HepG2 (cell line): ENCODE data around the gene MUC13. TPM values are rescaled to one million over a fixed set of nuclear protein-coding genes. Genes with fewer than 3 reads are reported as not detected.

ENCODE experiments used
- FLYWCH1 ChIP-seq: sonication (generic); formaldehyde crosslinking; IDR thresholded peaks from 2 replicates; pipeline ENCODE4 v1.8.1; 2023; ENCODE audit warnings: mild to moderate bottlenecking, missing genetic modification reagents
- FOSL2 ChIP-seq: sonication (generic); formaldehyde crosslinking; IDR thresholded peaks from 2 replicates; pipeline ENCODE4 v1.4.0; 2020; ENCODE audit warnings: missing genetic modification reagents
- HNF1A ChIP-seq, 2 experiments: sonication (generic) in 1 of 2; formaldehyde crosslinking in 1 of 2; IDR thresholded peaks; 2 replicates each; pipeline versions ENCODE4 v1.4.0 to v1.6.1; 2016 to 2020; ENCODE audit warnings: borderline replicate concordance in 1 of 2, low read depth in 1 of 2, mild to moderate bottlenecking in 1 of 2, missing genetic modification reagents in 1 of 2
- JUNB ChIP-seq: sonication (generic); formaldehyde crosslinking; IDR thresholded peaks from 2 replicates; pipeline ENCODE4 v1.8.0; 2022; ENCODE audit warnings: missing genetic modification reagents, mild to moderate bottlenecking, borderline replicate concordance
- TEAD3 ChIP-seq: optimal IDR thresholded peaks from 2 replicates; pipeline ENCODE3; 2016; ENCODE audit warnings: borderline replicate concordance
- ZMYM2 ChIP-seq: sonication (generic); formaldehyde crosslinking; IDR thresholded peaks from 2 replicates; pipeline ENCODE4 v1.8.0; 2022; ENCODE audit warnings: mild to moderate bottlenecking, missing genetic modification reagents
- ZNF264 ChIP-seq: sonication (generic); formaldehyde crosslinking; IDR thresholded peaks from 2 replicates; pipeline ENCODE4 v1.4.0; 2020; ENCODE audit warnings: missing genetic modification reagents
- ZNF331 ChIP-seq: sonication (generic); formaldehyde crosslinking; IDR thresholded peaks from 2 replicates; pipeline ENCODE4 v1.4.0; 2020; ENCODE audit warnings: missing genetic modification reagents
- ZNF407 ChIP-seq: sonication (generic); formaldehyde crosslinking; IDR thresholded peaks from one replicate; pipeline ENCODE4 v1.5.1; 2020; ENCODE audit warnings: mild to moderate bottlenecking, missing genetic modification reagents; ENCODE audit errors: not compliant biosample characterization
- ZNF558 ChIP-seq: sonication (generic); formaldehyde crosslinking; IDR thresholded peaks from 2 replicates; pipeline ENCODE4 v1.9.0; 2022; ENCODE audit warnings: mild to moderate bottlenecking, missing genetic modification reagents, borderline replicate concordance
- ZNF597 ChIP-seq: sonication (generic); formaldehyde crosslinking; IDR thresholded peaks from 2 replicates; pipeline ENCODE4 v1.5.0; 2020; ENCODE audit warnings: missing genetic modification reagents
- ZNF782 ChIP-seq: sonication (generic); formaldehyde crosslinking; IDR thresholded peaks from 2 replicates; pipeline ENCODE4 v1.4.0; 2020; ENCODE audit warnings: missing genetic modification reagents, mild to moderate bottlenecking, borderline replicate concordance
- ZNF790 ChIP-seq: sonication (generic); formaldehyde crosslinking; IDR thresholded peaks from 2 replicates; pipeline ENCODE4 v1.8.0; 2022; ENCODE audit warnings: missing genetic modification reagents, mild to moderate bottlenecking, borderline replicate concordance
- ZSCAN29 ChIP-seq: sonication (generic); formaldehyde crosslinking; conservative IDR thresholded peaks from 2 replicates; pipeline ENCODE4 v1.4.0; 2020; ENCODE audit warnings: mild to moderate bottlenecking, missing genetic modification reagents
- polyA plus RNA-seq, 8 experiments: library from polyadenylated mRNA; depleted of rRNA in 3 of 8; stranded (reverse) in 7 of 8; unstranded in 1 of 8; fragments of >200 nt; fragmentation: Illumina TruSeq in 4 of 8; extraction: Trizol in 4 of 8; gene quantifications; 2 replicates each; pipeline versions ENCODE4 v1.2.1 to v1.2.3, GENCODE V29; 2011 to 2016; ENCODE audit warnings: low read depth in 4 of 8, missing spikeins in 1 of 8, mixed read lengths in 1 of 8; ENCODE audit not compliant: insufficient read depth in 1 of 8
- total RNA-seq, 5 experiments: library from RNA; depleted of rRNA; stranded (reverse); fragments of >200 nt; fragmentation: Illumina TruSeq; extraction: Trizol; gene quantifications; 2 replicates each; pipeline ENCODE4 v1.2.3, GENCODE V29; 2016; ENCODE audit warnings: low read depth in 1 of 5

Gene MUC13
- total and polyA plus RNA-seq, 2 of the 13 experiments (the other 11 are each of a cell fraction or from before 2014, with no cell fraction given) = 0.04 to 1.2 TPM

GRCh38 chr3:124878561-124879336 lies 55.8 kb downstream of the MUC13 start (continued):
- TF ChIP-seq JUNB (CRISPR knock-in tag) (peak; percentile 75; the same call in 1 of the 2 replicates), HNF1A (IDR thresholded peaks at IDR 0.05; ENCODE audit: low read depth) (peak; percentile 43; the same call in 1 of the 2 replicates), HNF1A (CRISPR knock-in tag; IDR thresholded peaks at IDR 0.05; ENCODE audit: borderline replicate concordance) (0 out of 2 replicates have a peak, but pooled peaks have one; percentile 39), FOSL2 (peak; percentile 93), ZNF790 (CRISPR knock-in tag) (no peak), ZNF264 (CRISPR knock-in tag) (0 out of 2 replicates have a peak, but pooled peaks have one; percentile 26), TEAD3 (CRISPR knock-in tag) (peak; percentile 88), FLYWCH1 (CRISPR knock-in tag) (no peak), ZNF331 (CRISPR knock-in tag) (peak; percentile 26; the same call in 1 of the 2 replicates), ZNF558 (CRISPR knock-in tag) (no peak), ZSCAN29 (CRISPR knock-in tag) (0 out of 2 replicates have a peak, but pooled peaks have one; percentile 29), ZNF782 (CRISPR knock-in tag) (no peak), ZNF407 (no peak), ZNF597 (no peak), ZMYM2 (CRISPR knock-in tag) (peak; percentile 38; the same call in 1 of the 2 replicates)
